NCI-H1092 treated with DMSO at 0.1 percent for 48 hours (cell line): ENCODE results near the gene C8A.

ENCODE experiments used
- DNase-seq: peaks from one replicate; lab custom pipeline; 2025; lab: John Stamatoyannopoulos, UW

Gene C8A

GRCh38 chr1:56894014-56894413, 39.4 kb downstream of the C8A start:
- no peak for DNase-seq

GRCh38 chr1:56897150-56898004, 42.8 kb downstream of the C8A start:
- no peak for DNase-seq

GRCh38 chr1:56898005-56898373, 43.4 kb downstream of the C8A start:
- no peak for DNase-seq

- DNase-seq, result no peak
Observed at GRCh38 chr1:56898879-56899278, 44.3 kb downstream of the C8A start.

GRCh38 chr1:56901716-56902115, 47.1 kb downstream of the C8A start:
- no peak for DNase-seq

- no peak for DNase-seq
Observed at GRCh38 chr1:56903778-56904177, 49.2 kb downstream of the C8A start.

GRCh38 chr1:56904663-56905397, 50.2 kb downstream of the C8A start:
- DNase-seq, result no peak

GRCh38 chr1:56905667-56906066, 51.1 kb downstream of the C8A start:
- no peak for DNase-seq

GRCh38 chr1:56908619-56909221, 54.1 kb downstream of the C8A start:
- no peak for DNase-seq

GRCh38 chr1:56910441-56910985, 55.9 kb downstream of the C8A start:
- DNase-seq, result no peak

GRCh38 chr1:56911098-56911938, 56.7 kb downstream of the C8A start:
- no peak for DNase-seq

GRCh38 chr1:56912325-56912724, 57.7 kb downstream of the C8A start:
- DNase-seq, result no peak

- no peak for DNase-seq
Observed at GRCh38 chr1:56915960-56916359, 61.4 kb downstream of the C8A start.

GRCh38 chr1:56916630-56917029, 62.0 kb downstream of the C8A start:
- no peak for DNase-seq

- DNase-seq, result no peak
Observed at GRCh38 chr1:56917356-56917755, 62.8 kb downstream of the C8A start.

- DNase-seq, result no peak
Observed at GRCh38 chr1:56920591-56921001, 66.0 kb downstream of the C8A start.

- no peak for DNase-seq
Observed at GRCh38 chr1:56921479-56921878, 66.9 kb downstream of the C8A start.

- no peak for DNase-seq
Observed at GRCh38 chr1:56922070-56922469, 67.5 kb downstream of the C8A start.

GRCh38 chr1:56922507-56922906, 67.9 kb downstream of the C8A start:
- DNase-seq, result no peak

GRCh38 chr1:56923201-56923600, 68.6 kb downstream of the C8A start:
- DNase-seq, result no peak

GRCh38 chr1:56924116-56924515, 69.5 kb downstream of the C8A start:
- no peak for DNase-seq

GRCh38 chr1:56925193-56925592, 70.6 kb downstream of the C8A start:
- no peak for DNase-seq
